Transverse colon (tissue), 3 donors: Measurements from ENCODE around the gene LSM14A.

Experiments used
- EP300 ChIP-seq: sonication (generic); formaldehyde crosslinking; IDR thresholded peaks from one replicate; pipeline ENCODE4 v1.6.1; 2017; ENCODE audit warnings: antibody characterized with exemption, low read depth
- POLR2A ChIP-seq: fragments of 450-650 bp; IDR thresholded peaks from one replicate; pipeline ENCODE4 v1.6.1; 2016; ENCODE audit warnings: antibody characterized with exemption, mild to moderate bottlenecking, moderate library complexity
- TF ChIP-seq, protein P1 (sequence below), 5 experiments: fragments of 200-600 bp in 3 of 5; fragments of 450-650 bp in 2 of 5; sonication (generic) in 3 of 5; IDR thresholded peaks; 1 replicate in 2 of 5; 2 replicates in 3 of 5; pipeline ENCODE4 v1.5.1; 2016 to 2017; ENCODE audit warnings: antibody characterized with exemption in 5 of 5, inconsistent platforms in 3 of 5, mild to moderate bottlenecking in 2 of 5, moderate library complexity in 1 of 5

DNA sequence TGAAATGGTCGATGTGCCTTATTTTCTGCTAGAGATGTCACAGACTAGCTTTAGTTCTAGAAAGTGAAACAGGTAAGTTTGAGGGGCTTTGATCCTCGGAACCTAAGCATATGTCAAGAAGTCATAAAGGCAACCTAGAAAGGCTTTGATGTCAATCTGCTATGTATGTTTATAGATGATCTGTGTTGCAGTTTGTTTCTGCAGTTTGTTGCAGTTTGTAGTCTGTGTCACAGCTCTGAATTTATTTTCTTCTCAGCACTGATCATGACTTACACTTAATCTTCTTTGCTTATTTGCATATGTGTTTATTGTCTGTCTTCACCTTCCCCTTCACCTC lies 5.9 kb downstream of the LSM14A start:
- no peak for TF ChIP-seq POLR2A
- TF ChIP-seq, protein P1, sequence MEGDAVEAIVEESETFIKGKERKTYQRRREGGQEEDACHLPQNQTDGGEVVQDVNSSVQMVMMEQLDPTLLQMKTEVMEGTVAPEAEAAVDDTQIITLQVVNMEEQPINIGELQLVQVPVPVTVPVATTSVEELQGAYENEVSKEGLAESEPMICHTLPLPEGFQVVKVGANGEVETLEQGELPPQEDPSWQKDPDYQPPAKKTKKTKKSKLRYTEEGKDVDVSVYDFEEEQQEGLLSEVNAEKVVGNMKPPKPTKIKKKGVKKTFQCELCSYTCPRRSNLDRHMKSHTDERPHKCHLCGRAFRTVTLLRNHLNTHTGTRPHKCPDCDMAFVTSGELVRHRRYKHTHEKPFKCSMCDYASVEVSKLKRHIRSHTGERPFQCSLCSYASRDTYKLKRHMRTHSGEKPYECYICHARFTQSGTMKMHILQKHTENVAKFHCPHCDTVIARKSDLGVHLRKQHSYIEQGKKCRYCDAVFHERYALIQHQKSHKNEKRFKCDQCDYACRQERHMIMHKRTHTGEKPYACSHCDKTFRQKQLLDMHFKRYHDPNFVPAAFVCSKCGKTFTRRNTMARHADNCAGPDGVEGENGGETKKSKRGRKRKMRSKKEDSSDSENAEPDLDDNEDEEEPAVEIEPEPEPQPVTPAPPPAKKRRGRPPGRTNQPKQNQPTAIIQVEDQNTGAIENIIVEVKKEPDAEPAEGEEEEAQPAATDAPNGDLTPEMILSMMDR (IDR thresholded peaks at IDR 0.05) = no peak
- TF ChIP-seq EP300 = no peak
